ENCODE results near the gene PEX19. TPM values are rescaled to one million over a fixed set of nuclear protein-coding genes. Genes with fewer than 3 reads are reported as not detected.

Gene PEX19
- polyA plus RNA-seq, 1 donor from 2014 or later = 51.6 TPM

DNA sequence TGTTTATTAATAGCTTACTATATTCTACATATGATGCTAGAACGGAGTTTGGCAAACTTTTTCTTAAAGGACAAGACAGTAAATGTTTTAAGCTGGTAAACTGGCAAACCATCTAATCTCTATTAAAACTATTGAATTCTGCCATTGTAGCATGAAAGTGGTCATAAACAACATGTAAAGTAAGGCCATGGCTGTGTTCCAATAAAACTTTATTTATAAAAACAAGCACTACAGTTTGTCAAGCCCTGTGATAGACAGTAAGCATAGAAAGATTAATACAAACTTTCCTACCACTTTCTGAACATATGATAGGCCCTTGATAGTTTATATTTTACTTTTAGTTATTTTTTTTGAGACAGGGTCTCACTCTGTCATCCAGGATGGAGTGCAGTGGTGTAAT lies 57.4 kb downstream of the PEX19 start:
- Histone ChIP-seq H3K9me3 (ENCODE audit: low read length) (no peaks in the 10 kb centered on the region), H3K27ac (ENCODE audit: low read length) (no peak overlapping the region), H3K9ac (ENCODE audit: low read length) (no peak overlapping the region), H4K20me1 (ENCODE audit: insufficient read depth) (no peaks in the 10 kb centered on the region), H3K4me3 (ENCODE audit: low read length) (no peak overlapping the region), H3K4me2 (ENCODE audit: low read length) (no peak overlapping the region), H2AFZ (ENCODE audit: low read depth, low read length) (no peak overlapping the region), H3K27me3 (ENCODE audit: insufficient read depth, low read depth, low read length) (no peaks in the 10 kb centered on the region), H3F3A (ENCODE audit: insufficient read depth, low read length, poor library complexity, severe bottlenecking) (no peaks in the 10 kb centered on the region), H3K79me2 (replicated peaks; ENCODE audit: insufficient read depth, low read length) (no peaks in the 10 kb centered on the region), H3K9me2 (ENCODE audit: insufficient read depth, low read length) (no peaks in the 10 kb centered on the region), H3K36me3 (ENCODE audit: insufficient read depth, low read length) (peaks cover 4% of the 10 kb centered on the region)
- no peak for TF ChIP-seq TAF1 (IDR thresholded peaks at IDR 0.05; ENCODE audit: low read depth)
- no peak for TF ChIP-seq POLR2AphosphoS5 (IDR thresholded peaks at IDR 0.05)
- no peak for TF ChIP-seq CTCF (IDR thresholded peaks at IDR 0.05; ENCODE audit: poor library complexity, severe bottlenecking)
- no peak for TF ChIP-seq EP300 (conservative IDR thresholded peaks at IDR 0.05; ENCODE audit: poor library complexity, severe bottlenecking)
- no peak for TF ChIP-seq SMC3 (conservative IDR thresholded peaks at IDR 0.05; ENCODE audit: poor library complexity)
- TF ChIP-seq RAD21 (conservative IDR thresholded peaks at IDR 0.05) = no peak
- TF ChIP-seq, protein P1, sequence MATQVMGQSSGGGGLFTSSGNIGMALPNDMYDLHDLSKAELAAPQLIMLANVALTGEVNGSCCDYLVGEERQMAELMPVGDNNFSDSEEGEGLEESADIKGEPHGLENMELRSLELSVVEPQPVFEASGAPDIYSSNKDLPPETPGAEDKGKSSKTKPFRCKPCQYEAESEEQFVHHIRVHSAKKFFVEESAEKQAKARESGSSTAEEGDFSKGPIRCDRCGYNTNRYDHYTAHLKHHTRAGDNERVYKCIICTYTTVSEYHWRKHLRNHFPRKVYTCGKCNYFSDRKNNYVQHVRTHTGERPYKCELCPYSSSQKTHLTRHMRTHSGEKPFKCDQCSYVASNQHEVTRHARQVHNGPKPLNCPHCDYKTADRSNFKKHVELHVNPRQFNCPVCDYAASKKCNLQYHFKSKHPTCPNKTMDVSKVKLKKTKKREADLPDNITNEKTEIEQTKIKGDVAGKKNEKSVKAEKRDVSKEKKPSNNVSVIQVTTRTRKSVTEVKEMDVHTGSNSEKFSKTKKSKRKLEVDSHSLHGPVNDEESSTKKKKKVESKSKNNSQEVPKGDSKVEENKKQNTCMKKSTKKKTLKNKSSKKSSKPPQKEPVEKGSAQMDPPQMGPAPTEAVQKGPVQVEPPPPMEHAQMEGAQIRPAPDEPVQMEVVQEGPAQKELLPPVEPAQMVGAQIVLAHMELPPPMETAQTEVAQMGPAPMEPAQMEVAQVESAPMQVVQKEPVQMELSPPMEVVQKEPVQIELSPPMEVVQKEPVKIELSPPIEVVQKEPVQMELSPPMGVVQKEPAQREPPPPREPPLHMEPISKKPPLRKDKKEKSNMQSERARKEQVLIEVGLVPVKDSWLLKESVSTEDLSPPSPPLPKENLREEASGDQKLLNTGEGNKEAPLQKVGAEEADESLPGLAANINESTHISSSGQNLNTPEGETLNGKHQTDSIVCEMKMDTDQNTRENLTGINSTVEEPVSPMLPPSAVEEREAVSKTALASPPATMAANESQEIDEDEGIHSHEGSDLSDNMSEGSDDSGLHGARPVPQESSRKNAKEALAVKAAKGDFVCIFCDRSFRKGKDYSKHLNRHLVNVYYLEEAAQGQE (IDR thresholded peaks at IDR 0.05; ENCODE audit: borderline replicate concordance) = no peak
- no peak for TF ChIP-seq EZH2 (IDR thresholded peaks at IDR 0.05; ENCODE audit: borderline replicate concordance, insufficient read depth, low read length, poor library complexity, severe bottlenecking)
- no peak for TF ChIP-seq MXI1 (conservative IDR thresholded peaks at IDR 0.05; ENCODE audit: poor library complexity, severe bottlenecking)

- H3K4me2 ChIP-seq (ENCODE audit: low read length) = no peak overlapping the region
Measured at GRCh38 chr1:160227034-160227433, 57.9 kb downstream of the PEX19 start.

More at GRCh38 chr1:160227034-160227433, 57.9 kb downstream of the PEX19 start:
- Histone ChIP-seq H3F3A (ENCODE audit: insufficient read depth, low read length, poor library complexity, severe bottlenecking) (no peaks in the 10 kb centered on the region), H3K27me3 (ENCODE audit: insufficient read depth, low read depth, low read length) (no peaks in the 10 kb centered on the region), H3K9ac (ENCODE audit: low read length) (no peak overlapping the region), H4K20me1 (ENCODE audit: insufficient read depth) (no peaks in the 10 kb centered on the region), H3K27ac (ENCODE audit: low read length) (no peak overlapping the region), H3K9me2 (ENCODE audit: insufficient read depth, low read length) (no peaks in the 10 kb centered on the region), H3K9me3 (ENCODE audit: low read length) (no peaks in the 10 kb centered on the region), H2AFZ (ENCODE audit: low read depth, low read length) (no peak overlapping the region), H3K79me2 (replicated peaks; ENCODE audit: insufficient read depth, low read length) (no peaks in the 10 kb centered on the region), H3K36me3 (ENCODE audit: insufficient read depth, low read length) (peaks cover 4% of the 10 kb centered on the region), H3K4me3 (ENCODE audit: low read length) (no peak overlapping the region)
- no peak for TF ChIP-seq RAD21 (conservative IDR thresholded peaks at IDR 0.05)
- TF ChIP-seq EP300 (conservative IDR thresholded peaks at IDR 0.05; ENCODE audit: poor library complexity, severe bottlenecking) = no peak
- TF ChIP-seq POLR2AphosphoS5 (IDR thresholded peaks at IDR 0.05) = no peak
- no peak for TF ChIP-seq EZH2 (IDR thresholded peaks at IDR 0.05; ENCODE audit: borderline replicate concordance, insufficient read depth, low read length, poor library complexity, severe bottlenecking)
- no peak for TF ChIP-seq MXI1 (conservative IDR thresholded peaks at IDR 0.05; ENCODE audit: poor library complexity, severe bottlenecking)
- no peak for TF ChIP-seq SMC3 (conservative IDR thresholded peaks at IDR 0.05; ENCODE audit: poor library complexity)
- TF ChIP-seq, protein P1 (IDR thresholded peaks at IDR 0.05; ENCODE audit: borderline replicate concordance) = no peak
- no peak for TF ChIP-seq TAF1 (IDR thresholded peaks at IDR 0.05; ENCODE audit: low read depth)
- TF ChIP-seq CTCF (IDR thresholded peaks at IDR 0.05; ENCODE audit: poor library complexity, severe bottlenecking) = no peak

All from neural cell (in vitro differentiated cells).